CD4-positive, alpha-beta T cell treated with Interleukin-4 for 4 hours (primary cell): Measurements from ENCODE around the gene DLGAP1.

Source experiments
- DNase-seq: peaks from one replicate; pipeline ENCODE4 v3.0.0-alpha.2; 2020

Gene DLGAP1

DNA sequence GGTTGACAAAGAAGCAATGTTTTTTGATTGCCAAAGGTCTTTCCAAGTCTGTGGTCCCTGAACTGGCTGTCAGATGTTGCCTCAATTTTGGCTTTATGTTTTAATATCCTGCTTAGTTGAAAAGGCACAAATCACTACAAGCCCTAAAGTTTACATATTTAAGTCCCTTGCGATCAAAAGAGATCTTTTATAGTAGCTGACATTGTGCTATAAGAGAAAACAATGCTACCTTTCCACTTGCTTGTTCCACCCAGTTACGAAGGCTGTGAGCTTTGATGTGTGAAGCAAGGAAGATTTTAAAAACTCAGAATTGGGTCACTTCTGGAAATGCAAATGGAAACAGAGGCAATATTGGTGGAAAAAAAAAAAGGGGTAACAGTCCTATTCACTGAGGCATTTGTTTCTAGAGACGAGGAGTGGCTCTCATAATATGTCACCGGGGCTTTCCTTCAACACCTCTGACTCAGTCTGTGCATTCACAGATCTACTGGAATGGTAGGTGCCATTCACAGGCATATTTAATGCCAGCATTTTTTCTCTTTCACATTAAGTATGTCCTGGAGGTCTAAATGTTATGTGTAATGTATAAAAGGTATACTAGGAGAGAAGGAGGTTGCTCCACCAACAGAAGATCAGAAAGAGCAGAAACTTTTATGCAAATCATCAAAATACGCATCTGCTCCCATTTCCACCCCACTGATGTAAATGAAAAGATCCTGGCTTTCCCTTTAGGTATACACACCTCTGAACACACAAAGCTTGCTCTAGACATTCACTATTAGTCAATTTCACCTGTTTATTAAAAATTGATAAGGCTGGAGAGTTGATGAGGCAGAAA lies 913.3 kb downstream of the DLGAP1 start:
- DNase-seq: no peak

GRCh38 chr18:3540805-3541548 lies 914.1 kb downstream of the DLGAP1 start:
- DNase-seq: no peak

DNA sequence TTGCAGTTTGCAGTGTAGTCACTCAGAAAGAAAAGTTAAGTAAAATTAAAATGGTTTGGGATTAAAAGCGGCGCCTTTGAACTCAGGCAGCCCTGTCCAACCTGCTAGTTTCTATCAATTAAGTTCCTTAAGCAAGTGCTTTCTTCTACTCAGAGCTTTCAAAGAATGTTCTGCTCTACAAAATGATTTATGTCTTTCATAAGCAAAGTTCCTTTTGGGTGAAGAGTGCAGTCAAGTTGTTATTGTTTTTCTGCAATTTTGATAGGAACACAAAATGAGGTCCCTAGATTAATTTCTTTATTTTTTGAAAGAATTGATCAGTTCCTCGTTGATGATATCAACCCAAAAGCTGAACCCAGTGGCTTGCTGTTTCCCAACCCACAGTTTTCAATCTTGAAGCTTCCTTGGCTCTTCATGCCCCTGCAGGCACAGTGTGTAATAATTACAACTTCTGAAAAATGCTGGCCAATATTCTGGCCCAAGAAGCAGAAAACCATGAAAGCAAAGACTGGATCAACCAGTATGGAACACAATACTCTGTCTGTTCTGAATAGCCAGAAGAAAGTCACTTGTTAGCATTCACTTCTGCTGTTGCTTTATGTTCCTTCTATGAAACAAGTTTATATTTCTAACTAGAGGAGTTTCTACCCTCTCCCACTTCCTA lies 916.0 kb downstream of the DLGAP1 start:
- DNase-seq: no peak

DNA sequence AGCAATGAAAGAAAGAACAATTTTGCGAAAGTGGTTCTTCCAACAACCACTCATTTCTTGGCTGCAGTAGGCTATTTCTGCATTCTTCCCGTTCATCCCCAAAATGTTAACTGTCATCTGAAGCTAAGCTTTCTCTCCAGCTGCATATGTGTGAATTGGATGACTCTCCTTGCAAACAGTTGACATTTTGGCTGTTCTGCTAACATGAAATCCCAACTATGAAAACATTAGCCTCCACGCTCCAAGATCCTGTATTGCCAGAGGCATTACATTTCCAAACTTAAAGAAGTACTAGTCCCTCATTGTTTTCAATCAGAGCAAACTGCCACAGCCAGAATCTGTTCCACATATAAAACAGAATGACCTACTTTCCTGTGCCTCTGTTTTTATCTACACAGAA lies 916.7 kb downstream of the DLGAP1 start:
- no peak for DNase-seq

GRCh38 chr18:3530807-3531206 lies 924.3 kb downstream of the DLGAP1 start:
- DNase-seq: no peak

- DNase-seq: no peak
Observed at GRCh38 chr18:3529601-3530000, 925.5 kb downstream of the DLGAP1 start.

DNA sequence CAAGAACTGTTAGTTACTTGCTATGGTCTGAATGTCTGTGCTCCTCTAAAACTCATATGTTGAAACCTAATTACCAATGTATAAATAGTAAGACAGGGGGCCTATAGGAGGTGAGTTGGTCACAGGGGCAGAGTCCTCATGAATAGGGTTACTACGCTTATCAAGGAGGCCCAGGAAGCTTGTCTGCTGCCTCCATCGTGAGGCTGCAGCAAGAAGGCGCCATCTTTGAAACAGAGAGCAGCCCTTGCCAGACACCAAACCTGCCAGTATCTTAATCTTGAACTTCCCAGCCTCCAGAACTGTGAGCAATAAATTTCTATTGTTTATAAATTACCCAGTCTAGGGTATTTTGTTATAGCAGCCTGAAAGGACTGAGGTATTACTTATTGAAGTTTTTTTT lies 926.0 kb downstream of the DLGAP1 start:
- DNase-seq: no peak

DNA sequence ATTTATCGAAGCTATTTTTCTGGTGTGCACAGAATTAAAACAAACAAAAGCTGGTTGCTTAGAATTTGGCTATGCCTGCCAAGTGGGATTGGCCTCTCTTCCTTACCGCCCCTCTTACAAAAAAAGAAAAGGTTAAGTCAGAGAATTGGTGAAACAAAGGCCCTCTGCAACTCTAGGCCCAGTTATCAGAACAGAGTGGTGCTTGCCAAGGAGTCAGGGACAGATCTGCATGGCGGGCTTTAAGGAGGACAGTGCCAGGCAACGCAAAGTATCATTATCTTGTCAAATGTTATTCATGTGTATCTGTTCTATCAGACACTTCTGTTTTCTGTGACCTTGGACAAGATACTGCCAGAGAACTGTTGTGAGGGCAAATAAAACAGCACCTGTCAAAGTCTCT lies 926.9 kb downstream of the DLGAP1 start:
- no peak for DNase-seq

- no peak for DNase-seq
Observed at GRCh38 chr18:3526421-3527354, 928.4 kb downstream of the DLGAP1 start.

- peak; percentile 54 for DNase-seq
Observed at GRCh38 chr18:3525870-3526420, 929.2 kb downstream of the DLGAP1 start.

DNA sequence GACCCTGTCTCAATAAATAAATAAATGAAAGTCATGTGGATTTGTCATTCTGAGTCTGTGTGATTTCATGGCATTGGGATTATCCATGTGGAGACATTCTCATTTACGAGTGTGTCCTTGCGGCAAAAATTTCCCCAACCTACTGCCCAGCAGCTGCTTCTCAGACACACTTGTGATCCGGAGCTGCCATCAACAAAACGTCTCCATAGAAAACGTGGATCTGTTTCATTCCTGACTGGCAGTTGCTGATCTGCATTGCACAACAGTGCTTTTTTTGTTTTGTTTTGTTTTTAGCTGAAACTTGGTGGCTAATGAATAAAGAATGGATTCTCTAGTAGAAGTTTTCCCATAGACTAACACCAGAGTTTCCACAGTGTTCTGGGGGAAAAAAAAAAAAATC lies 930.4 kb downstream of the DLGAP1 start:
- no peak for DNase-seq

GRCh38 chr18:3520230-3521085 lies 934.6 kb downstream of the DLGAP1 start:
- no peak for DNase-seq

GRCh38 chr18:3514312-3515216 lies 940.5 kb downstream of the DLGAP1 start:
- DNase-seq: no peak

GRCh38 chr18:3513481-3513880 lies 941.6 kb downstream of the DLGAP1 start:
- no peak for DNase-seq

DNA sequence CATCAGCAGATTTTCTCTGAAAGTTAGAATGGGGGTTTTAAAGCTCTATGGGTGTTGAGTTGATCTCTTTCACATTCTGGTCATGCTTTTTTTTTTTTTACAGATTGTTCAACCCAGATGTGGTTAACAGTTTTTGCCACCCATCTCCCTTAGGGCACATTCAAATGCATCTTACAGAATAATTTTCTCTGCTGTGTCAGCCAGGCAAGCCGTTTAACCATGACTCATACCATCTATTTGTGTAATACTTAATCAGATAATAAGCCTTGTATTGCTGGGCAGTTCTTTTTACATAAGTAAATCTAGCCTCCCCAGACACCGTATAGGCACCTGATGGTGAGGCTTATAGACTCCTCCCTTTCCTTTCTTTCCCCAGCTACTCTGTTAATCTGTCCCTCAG lies 943.1 kb downstream of the DLGAP1 start:
- peak; percentile 68 for DNase-seq

DNA sequence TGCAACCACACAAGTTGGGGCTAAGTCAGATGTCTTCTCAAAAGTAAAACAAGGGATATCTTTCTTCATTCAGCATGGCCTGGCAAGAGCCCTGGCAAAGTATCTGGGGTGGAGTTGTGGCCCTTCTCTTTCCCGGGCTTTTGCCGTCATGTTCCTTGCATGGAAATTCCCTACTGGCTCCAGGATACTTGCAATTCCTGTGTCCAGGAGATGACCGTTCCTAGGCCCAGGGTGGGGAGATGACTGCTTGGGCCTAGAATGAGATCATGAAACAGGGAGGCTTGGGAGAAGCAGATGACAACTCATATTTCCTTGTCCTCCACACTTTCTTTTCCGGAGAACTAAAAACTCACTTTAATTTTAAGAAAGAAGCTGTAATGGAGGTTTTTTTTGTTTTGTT lies 944.2 kb downstream of the DLGAP1 start:
- no peak for DNase-seq

GRCh38 chr18:3510024-3510423 lies 945.1 kb downstream of the DLGAP1 start:
- no peak for DNase-seq

DNA sequence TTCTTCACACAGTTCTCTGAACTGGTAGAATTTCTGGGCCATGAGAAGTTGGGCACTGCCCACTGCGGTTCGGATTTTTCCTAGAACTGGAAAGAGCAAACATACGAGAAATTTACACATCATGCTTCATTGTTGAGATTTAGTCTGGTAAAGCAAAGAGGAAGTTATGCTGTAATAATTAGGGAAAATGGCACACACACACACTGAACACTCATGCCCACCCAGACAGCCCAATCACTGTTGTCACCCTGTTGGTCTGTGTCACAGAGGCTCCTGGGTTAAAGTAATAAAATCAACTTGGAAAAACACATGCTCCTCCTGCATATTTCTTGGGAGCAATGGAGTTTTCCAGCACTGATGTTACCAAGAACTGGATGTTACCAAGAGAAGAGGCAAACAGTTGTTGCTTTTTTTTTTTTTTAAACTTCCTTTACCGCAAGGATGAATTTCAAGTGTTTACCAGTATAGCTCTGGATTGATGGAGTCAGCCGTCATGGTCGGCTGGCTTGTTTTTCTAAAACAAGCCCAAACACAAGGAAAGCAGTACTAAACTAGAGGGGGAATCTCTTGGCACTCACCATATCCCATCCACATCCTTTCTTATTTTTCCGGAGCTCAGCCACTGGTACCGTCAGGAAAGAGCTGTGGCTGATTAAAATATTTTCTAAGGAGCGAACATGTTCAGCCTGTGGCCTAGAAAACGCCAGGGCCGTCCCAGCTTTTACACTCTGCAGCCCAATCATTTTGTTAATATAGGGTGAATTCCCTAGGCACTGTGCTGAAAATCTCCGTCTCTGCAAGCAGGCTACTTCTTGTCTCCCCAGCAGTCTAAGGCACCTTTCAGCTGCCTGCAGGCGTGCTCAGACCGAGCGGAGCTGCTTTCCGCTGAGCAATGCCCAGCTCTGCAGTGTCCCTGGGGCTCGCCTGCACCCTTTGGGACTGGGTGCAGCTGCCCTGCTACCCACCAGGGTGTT lies 946.2 kb downstream of the DLGAP1 start:
- DNase-seq: no peak

DNA sequence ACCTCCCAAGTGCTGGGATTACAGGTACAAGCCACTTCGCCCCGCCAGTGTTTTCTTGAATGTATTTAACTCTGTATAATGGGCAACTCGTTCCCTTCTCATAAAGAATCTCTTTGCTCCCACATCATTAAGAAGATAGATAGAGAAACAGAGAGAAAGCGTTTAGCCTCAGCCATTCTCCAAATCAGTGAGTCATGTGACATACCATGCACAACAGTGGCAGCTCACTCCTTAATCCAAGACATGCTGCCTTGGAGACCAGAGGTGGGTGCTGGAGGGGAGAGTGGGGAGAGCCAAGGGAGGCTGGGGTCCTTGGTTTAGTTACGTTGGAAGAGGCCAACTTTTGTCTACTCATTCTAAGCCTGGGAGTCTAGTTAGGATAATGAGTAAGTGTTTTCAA lies 950.5 kb downstream of the DLGAP1 start:
- no peak for DNase-seq
